GM19193 (cell line): Measurements from ENCODE around the gene GFRA1.

ENCODE experiments used
- POLR2A ChIP-seq: IDR thresholded peaks from 4 replicates; pipeline ENCODE4 v1.6.1; 2011; ENCODE audit not compliant: insufficient read depth, insufficient read length; ENCODE audit errors: extremely low read depth

Gene GFRA1

DNA sequence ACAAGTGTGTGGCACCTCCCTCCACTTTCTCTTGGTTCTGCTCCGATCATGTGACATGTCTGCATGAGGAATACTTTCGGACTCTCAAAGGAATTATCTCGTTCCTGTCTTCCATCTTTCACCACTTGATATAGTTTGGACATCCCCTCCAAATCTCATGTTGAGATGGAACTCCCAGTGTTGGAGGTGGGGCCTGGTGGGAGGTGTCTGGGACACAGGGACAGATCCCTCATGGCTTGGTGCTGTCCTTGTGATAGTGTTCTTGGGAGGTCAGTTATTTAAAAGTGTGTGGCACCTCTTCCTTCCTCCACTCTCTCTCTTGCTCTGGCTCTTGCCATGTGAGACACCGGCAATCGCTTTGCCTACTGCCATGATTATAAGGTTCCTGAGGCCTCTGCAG lies 166.4 kb downstream of the GFRA1 start:
- no peak for TF ChIP-seq POLR2A

DNA sequence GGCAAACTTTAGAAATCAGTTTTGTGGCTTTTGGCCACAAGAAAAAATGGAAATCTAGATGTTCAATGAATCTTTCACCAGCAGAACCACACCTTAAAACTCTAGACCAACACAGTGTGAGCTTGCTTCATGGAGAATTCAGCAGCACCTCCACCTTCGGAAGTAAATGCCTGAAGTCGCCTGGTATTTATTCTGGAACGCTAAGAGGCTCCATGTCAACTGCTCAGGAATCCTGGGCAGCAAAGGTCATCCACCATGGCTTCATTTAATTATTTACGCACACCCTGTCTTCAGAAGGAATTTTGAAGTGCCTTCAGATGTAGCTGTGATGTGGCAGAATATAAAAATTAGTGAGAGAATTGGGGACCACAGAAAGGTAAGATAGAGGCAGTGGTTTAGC lies 167.7 kb downstream of the GFRA1 start:
- no peak for TF ChIP-seq POLR2A

DNA sequence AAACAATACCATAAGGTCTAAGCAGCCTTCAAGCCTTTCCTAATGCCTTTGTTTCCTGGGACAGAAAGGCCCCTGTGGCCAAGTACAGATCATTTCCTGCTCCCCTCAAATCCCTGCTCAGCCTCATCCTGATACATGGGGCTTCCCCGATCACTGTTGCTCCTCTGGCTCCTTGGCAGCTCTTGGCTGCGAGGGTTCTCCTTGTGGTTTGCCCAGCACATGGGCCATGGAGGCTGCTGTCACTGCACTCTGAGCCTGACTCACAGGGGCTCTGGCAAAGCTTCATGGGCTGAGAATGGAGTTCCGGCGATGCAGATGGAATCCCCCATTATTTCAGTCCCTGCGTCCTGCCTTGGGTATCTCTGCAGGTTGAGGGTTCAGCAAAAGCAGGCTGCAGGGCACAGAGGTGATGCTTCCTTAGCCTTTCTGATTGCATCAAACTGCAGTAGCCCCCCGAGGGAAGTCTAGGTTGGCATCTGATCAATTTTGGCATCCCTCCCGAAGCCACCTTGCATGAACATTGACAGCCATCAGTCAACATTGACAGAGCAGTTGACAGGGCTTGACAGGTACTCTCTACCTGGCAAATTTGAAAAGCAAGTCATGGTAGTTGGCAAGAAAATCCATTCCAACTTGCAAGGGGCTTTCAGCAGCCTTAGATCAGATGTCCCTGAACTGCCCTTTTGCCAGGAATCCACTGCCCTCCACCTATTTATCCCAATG lies 168.6 kb downstream of the GFRA1 start:
- TF ChIP-seq POLR2A, result no peak

DNA sequence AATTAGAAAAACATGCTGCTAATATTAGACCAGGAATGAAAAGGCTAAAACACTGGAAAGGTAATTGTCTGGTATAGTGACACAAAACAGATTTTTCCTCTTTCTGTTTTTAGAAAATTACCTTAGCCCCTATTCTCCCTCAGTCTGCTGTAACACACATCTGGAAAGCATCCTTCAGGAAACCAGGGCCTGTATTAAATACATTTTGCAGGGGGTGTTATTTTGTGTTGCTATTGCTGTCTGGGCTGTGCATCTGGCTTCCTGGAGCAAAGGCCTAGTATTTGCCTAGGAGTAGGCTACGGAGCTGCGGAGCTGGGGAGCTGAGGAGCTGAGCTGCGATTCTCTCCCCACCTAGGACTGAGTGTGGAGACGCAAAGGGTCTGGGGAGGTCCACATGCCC lies 169.3 kb downstream of the GFRA1 start:
- no peak for TF ChIP-seq POLR2A

DNA sequence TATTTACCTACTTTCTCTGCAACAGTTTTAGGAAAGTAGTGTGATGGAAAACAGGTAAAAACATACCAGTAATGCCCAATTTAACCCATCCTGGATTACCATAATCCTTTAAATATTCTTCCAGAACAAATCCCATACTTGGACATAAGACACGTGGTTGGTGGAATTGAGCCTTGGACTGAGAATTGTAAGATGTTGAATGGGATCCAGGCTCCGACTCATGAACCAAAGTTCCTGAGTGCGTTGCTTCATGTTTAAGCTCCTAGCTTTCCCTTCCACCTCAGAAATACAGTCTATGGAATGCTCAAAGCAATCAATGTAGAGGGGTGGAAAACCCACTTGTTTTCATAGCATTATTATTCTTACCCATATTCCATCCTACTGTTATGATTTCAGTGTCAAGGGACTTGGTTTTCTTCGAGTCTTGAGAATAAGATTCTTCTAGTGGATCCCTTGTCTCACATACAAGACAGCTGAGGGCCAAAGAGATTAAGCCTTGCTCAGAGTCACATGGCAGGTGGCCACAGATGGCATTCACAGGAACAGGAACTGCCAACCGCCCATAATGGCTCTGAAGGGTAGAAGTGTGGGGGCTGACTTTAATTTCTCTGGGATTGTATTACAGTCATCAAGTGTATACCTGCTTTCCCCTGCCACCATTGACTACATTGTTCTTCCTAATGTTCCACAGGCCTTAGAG lies 171.2 kb downstream of the GFRA1 start:
- TF ChIP-seq POLR2A, result no peak

DNA sequence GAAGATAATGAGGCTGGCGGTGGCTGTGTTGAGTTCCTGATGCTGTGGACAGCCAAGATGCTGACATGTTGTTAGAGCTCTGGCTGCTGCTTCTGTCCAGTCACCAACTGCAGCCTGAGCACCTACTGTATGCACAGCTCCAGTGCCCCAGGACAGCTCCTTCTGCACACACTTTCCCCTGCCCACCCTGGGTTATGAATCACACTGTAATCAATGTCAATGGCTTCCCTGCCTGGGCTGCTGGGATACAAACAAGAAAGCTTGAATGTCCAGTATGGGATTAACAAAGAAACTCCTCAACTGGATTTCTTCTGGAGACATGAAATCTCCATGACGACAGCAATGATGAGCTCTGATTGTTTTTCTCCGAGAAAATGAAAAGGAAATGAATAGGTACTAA lies 172.0 kb downstream of the GFRA1 start:
- no peak for TF ChIP-seq POLR2A

DNA sequence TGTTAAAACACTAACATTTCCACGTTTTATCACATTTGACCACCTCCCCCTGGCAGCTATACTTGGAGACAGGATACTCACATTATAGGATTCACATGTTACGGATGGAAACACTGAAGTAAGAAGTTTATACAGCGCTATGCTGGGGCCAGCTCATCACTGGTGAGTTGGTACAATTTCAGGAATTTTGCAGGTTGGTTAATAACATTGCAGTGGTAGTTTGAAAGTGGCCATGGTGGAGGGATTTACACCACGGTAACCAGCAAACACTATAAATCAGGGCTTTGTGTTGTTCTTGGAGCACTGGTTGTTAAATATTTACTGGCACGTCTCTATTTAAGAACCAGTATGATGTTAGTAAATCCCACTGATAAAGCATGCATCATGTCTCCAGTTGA lies 174.0 kb downstream of the GFRA1 start:
- no peak for TF ChIP-seq POLR2A

DNA sequence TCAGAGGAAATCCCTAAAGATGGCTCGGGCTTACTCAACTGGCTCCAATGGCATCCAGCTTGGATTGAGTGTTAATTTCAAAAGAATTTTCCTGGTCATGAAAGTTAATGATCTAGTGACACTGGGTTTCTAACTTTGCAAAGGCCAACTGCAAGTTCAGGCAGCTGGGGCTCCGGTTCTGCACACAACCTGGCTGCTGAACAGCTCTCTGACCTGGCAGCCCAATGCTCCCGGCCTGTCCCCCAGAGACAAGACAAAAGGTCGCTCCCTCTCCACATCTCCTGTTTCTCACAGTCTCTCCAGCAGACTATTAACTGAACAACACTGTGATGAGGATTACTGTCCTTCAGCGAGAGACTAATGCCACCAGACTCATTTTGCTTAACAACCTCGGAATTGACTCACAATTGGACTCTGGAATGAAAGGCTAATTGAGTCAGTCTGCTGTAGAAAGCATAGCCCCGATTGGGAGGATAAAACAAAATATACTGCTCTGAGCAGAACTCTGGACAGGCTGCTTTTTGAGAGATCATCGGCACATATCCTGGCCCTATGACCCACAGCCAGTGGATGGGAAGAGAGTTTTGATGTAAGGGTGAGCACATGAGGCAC lies 174.5 kb downstream of the GFRA1 start:
- no peak for TF ChIP-seq POLR2A

DNA sequence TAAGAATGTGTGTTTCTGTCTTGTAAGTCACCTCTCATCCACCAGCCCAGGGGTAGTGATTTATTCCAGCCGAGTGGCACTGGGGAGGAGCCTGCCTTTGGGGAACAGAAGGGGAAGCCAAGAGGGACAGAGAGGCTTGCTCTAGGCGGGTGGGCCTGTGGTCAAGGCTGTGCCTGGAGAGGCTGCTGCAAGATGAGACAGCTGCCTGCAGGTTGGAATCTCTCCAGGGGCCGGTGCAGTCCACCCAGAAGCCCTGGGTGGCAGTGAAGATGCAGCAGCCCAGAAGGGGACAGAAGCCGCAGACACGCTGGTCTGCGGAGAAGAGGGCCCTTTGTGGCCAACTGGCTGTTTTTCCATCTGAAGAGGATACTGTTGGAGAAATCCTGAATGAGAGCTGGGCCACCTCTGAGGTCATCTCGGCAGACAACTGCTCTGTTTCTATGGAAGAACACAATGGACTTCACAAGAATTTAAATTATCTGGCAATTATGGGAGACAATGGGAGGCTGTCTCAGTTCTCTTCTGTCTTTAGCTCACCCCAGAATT lies 175.7 kb downstream of the GFRA1 start:
- TF ChIP-seq POLR2A, result no peak

DNA sequence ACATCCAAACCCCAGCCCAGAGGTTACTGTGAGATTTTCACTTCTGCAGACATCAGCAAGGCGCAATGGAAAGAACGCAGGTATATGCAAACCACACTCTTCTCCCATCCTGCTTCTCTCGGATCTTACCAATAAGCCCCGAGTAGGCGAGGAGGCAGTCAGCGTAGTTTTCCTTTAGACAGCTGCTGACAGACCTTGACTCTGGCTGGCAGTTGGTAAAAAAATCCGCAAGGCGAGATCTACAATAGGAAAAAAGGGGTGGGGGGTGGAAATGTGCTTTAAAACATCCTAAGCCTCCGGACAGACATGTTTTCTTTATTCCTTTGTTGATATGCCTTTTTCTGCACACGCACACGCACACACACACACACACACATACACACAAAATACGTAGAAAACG lies 176.5 kb downstream of the GFRA1 start:
- no peak for TF ChIP-seq POLR2A

DNA sequence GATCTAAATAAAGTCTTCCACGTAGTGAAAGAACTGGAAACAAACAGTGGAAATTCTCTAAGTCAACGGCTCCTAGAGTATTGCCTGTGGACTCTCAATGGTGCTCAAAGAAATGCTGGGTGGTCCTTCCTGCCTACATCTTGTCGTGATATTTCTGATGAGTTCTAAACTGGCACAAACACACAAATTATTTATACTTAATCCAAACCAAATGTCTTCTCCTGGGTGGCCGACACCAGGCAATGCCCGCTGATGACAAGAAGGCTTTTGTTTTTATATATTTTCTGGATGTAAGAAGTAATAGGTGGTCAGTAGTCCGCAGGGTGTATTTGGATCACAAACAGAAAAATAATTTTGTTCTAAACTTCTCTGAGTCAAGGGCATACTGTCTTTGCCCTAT lies 178.7 kb downstream of the GFRA1 start:
- no peak for TF ChIP-seq POLR2A

DNA sequence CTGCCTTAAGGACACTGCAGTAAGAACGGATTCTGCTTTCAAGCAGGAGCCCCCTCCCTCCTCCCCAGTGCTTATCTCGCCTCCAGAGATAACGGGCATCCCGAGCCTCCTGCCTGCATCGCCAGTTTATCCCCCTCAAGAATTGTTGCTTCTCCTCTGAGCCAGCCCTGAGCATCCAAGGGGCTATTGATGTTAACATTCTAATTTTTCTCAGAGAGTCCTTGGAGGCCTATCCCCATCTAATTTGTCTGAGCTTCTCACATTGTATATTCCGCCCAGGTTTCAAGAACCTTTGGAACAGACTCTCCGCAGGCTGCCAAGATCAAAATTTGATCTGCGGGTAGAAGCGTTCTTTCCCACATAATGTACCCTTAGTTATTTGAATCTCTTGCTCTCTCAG lies 180.0 kb downstream of the GFRA1 start:
- TF ChIP-seq POLR2A, result no peak

DNA sequence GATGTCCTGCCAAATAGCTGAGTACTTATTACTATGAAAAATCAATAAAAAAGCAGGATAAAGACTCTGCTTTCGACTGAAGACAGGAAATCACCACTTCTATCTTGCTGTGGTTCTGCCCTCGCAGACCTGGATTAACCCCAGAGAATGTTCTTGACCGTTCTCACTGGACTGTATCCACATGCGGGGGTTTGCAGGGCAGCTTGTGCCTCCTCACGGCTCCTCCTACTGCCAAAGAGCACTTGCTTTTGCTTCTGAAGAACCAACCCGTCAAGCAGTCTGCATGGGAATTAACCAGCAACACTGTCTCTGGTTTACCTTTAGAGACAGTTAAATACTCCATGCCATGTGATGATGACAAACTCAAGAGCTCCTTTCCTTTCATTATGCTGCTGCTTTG lies 184.0 kb downstream of the GFRA1 start:
- TF ChIP-seq POLR2A, result no peak

DNA sequence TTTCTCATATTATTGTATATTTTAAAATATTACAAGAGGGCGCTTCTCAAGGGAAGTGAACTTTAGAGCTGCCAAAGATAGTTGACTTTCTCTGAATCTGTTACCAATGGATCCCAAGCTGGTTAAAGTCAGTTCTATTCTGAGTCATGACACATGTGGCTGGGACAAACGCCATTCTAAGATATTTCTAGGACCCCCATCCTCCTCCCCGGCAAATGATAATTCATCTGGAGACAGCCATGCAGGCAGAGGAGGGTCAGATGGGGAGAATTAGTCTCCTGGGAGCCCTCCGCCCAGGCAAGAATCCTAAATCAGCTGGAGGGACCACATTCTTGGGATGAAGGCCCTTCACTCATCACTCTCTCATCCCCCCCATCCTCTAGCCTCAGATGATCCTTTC lies 187.7 kb downstream of the GFRA1 start:
- TF ChIP-seq POLR2A, result no peak

DNA sequence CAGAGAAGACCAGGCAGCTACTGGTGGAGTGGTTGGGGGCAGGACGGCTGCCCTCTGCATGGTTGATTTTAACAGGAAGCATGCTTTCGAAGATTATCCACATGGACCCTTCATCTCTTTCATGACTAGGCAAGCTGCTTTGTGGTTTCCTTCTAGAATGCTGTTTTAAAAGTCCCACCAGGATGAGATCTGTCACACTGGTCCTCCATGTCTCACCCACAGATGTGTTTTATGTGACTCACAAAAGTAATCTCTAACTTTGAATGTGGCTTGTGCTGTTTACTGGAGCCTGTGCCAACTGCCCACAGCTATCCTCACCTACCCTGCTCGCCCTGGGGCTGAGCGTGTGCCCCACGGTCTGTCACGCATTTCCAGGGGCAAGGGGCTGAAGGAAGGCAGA lies 188.8 kb downstream of the GFRA1 start:
- no peak for TF ChIP-seq POLR2A

DNA sequence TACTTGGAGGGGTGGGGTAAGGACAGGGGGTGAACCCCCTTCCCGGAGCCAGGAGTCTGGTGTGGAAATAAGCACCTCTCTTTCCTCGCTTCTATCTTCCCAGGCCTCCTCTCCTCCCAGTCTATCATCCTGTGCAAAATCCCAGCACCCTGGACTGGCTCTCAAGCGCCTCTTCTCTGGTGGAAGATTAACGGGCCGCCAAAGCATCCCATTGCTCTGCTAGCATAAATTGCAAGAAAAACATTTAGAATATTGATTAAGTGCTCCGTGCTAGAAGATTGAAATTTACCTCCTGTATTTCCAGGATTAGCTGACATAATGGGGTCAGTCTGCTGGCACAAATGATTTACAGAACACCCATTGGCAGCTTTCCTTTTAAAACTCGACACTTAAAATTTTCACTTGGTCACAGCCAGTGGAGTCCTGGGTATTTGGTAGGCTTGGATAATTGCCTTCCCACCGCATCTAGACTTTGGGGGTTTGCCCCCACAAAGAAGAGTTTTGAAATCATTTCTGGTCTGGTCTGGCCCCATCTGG lies 189.7 kb downstream of the GFRA1 start:
- no peak for TF ChIP-seq POLR2A

DNA sequence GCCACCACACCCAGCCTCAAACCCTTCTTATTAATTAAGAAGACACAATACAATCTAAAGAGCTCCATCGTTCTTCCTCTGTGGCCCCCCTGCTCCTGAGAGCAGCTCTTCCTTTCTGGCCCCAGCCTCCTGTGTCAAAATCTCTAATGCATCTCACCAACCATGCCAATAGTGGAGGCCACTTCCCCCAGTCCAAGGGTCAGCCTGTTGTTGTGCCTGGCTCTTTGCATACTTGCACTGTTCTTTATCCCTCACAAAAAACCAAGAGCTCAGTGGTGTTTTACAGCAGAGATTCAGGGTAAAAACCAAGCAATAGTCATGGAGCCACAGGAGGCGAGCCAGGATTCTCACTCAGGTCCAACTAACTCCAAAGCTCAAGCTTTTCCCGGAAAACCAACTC lies 190.2 kb downstream of the GFRA1 start:
- no peak for TF ChIP-seq POLR2A

DNA sequence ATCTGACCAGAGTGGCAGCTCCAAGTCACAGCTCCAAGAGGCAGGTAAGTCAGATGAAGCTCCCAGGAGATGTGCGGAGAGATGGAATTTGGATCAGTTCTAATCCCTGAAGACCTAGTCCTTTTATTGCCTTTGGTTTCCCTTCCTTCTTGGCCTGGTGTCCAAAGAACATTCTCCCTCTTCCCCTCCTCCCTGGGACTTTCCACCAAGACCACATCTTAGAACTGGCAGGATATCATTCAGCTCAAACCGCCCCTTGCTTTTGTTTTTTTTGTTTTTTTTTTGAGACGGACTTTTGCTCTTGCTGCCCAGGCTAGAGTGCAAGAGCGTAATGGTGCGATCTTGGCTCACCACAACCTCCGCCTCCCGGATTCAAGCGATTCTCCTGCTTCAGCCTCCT lies 190.8 kb downstream of the GFRA1 start:
- TF ChIP-seq POLR2A, result no peak
